ENCODE measurements around the gene ANKRD37.
A peak's percentile ranks its signal among the peaks of the same experiment; 100 is the strongest.

The ANKRD37 gene

GRCh38 chr4:185425647-185426352, 29.2 kb downstream of the ANKRD37 start, which contains the start of gene UFSP2:
TSS of gene UFSP2 (minus strand) at chr4:185425964. CDS start at chr4:185425868, 96 bp downstream.
- TF ChIP-seq CTCF (conservative IDR thresholded peaks at IDR 0.05): no peak
- H3K27ac ChIP-seq: peak within 1 kb of the TSS; percentile 97

DNA sequence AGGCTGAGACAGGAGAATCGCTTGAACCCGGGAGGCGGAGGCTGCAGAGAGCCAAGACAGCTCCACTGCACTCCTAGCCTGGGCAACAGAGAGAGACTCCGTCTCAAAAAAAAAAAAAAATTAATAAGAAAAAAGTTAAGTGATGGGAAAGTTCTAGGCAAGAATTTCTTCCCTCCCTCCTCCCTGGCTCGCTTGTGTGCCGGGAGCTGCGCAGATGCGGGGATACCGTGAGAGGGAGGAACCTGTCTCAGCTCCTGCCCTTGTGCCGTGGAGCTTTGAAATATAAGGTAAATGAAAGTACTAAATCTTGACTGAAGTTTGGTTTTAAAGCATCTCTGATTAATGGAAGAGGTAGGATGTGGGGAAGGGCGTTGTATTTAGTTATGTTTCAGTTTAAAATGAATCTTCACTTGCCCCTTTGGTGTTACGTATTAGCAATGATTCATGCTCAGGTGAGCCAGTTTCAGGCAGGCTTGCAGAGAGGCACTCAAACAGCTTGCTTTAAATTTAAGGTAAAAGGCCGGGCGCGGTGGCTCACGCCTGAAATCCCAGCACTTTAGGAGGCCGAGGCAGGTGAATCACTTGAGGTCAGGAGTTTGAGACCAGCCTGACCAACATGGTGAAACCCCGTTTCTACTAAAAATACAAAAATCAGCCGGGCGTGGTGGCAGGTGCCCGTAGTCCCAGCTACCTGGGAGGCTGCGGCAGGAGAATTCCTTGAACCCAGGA, 30.5 kb downstream of the ANKRD37 start:
- no peak overlapping the region for H3K27ac ChIP-seq
- TF ChIP-seq CTCF (conservative IDR thresholded peaks at IDR 0.05): no peak

DNA sequence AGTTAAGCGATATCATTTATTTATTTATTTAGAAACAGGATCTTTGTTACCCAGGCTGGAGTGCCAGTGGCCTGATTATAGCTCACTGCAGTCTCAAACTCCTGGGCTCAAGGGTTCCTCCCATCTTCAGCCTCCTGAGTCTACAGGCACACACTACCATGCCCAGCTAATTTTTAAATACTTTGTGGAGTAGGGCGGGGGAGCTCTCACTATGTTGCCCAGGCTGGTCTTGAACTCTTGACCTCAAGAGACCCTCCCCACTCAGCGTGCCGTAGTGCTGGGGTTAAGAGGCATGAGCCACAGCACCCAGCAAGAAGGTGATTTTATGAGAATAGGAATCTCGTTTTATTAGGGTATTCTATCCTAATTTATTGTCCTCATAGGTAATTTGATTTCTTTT, 33.0 kb downstream of the ANKRD37 start:
- no peak for TF ChIP-seq CTCF (conservative IDR thresholded peaks at IDR 0.05)

DNA sequence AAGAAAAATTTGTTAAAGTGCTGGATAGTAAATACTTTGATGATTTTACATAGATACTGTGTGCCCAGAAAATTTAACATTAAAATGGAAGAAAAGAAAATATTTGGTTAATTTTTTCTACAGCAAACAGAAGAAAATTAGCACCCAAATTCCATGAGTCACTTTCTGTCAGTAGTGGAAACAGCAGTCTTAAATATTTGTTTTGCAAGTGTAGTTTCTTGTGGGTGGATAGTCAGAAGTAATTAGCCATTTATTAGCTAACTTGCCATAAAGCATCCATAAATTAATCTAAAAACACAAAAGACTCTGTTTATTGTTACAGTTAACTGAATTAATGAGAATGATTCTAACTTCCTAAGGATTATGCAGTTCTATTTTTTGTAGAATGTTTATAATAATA, 38.8 kb downstream of the ANKRD37 start:
- no peak overlapping the region for H3K27ac ChIP-seq
- TF ChIP-seq CTCF (conservative IDR thresholded peaks at IDR 0.05): no peak

More for the DNA sequence above, 33.0 kb downstream of the ANKRD37 start:
- H3K27ac ChIP-seq: no peak overlapping the region

DNA sequence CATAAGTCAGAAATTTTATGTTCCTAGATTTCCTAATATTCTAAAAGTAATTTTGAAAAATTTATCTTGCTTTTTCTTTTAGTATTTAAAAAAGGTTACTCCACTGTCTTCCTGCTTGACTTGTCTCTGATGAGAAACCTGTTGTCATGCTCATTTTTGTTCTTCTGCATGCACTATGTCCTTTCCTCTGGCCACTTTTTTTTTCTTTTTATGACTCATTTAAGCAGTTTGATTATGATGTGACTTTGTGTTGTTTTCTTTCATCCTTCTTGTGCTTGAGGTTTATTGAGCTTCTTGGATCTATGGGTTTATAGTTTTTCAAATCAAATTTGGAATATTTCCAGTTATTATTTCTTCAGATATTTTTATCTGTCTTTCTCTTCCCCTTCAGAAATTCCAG, 41.2 kb downstream of the ANKRD37 start:
- no peak overlapping the region for H3K27ac ChIP-seq
- no peak for TF ChIP-seq CTCF (conservative IDR thresholded peaks at IDR 0.05)

GRCh38 chr4:185441479-185441878, 44.8 kb downstream of the ANKRD37 start:
- TF ChIP-seq CTCF (conservative IDR thresholded peaks at IDR 0.05): no peak
- H3K27ac ChIP-seq: no peak overlapping the region

- no peak overlapping the region for H3K27ac ChIP-seq
- no peak for TF ChIP-seq CTCF (conservative IDR thresholded peaks at IDR 0.05)
These were observed 48.6 kb downstream of the ANKRD37 start for GRCh38 chr4:185445209-185445608.
